OCI-LY1 (cell line): Measurements from ENCODE around the gene GSG1L.

Experiments used
- H2AFZ ChIP-seq: fragments of 200-600 bp; sonication (generic), shearing (Covaris generic); 2 replicates; pipeline ENCODE4 v1.6.0; 2014; ENCODE audit warnings: antibody characterized with exemption, mild to moderate bottlenecking, low read length
- H3F3A ChIP-seq: fragments of 200-600 bp; sonication (generic), shearing (Covaris generic); 2 replicates; pipeline ENCODE4 v1.6.0; 2014; ENCODE audit warnings: mild to moderate bottlenecking, antibody characterized with exemption, low read length, moderate library complexity; ENCODE audit not compliant: insufficient read depth
- H3K27ac ChIP-seq: fragments of 200-600 bp; sonication (generic); 2 replicates; pipeline ENCODE4 v1.5.1; 2014; ENCODE audit warnings: low read length, mixed run types, mild to moderate bottlenecking, low read depth; ENCODE audit not compliant: poor library complexity, severe bottlenecking
- H3K27me3 ChIP-seq: fragments of 200-600 bp; sonication (generic); 2 replicates; pipeline ENCODE4 v1.6.0; 2014; ENCODE audit warnings: antibody characterized with exemption, mild to moderate bottlenecking, low read length, moderate library complexity; ENCODE audit not compliant: insufficient read depth
- H3K36me3 ChIP-seq: fragments of 200-600 bp; sonication (generic); 2 replicates; pipeline ENCODE4 v1.6.1; 2014; ENCODE audit warnings: mild to moderate bottlenecking, antibody characterized with exemption, low read length, moderate library complexity, mixed read lengths; ENCODE audit not compliant: insufficient read depth
- H3K4me1 ChIP-seq: fragments of 200-600 bp; sonication (generic); 2 replicates; pipeline ENCODE4 v1.5.1; 2014; ENCODE audit warnings: mild to moderate bottlenecking, low read length, moderate library complexity; ENCODE audit not compliant: insufficient read depth, severe bottlenecking
- H3K4me2 ChIP-seq: fragments of 200-600 bp; sonication (generic), shearing (Covaris generic); 2 replicates; pipeline ENCODE4 v1.6.1; 2014; ENCODE audit warnings: low read length
- H3K4me3 ChIP-seq: fragments of 200-600 bp; sonication (generic); 2 replicates; pipeline ENCODE4 v1.5.1; 2014; ENCODE audit warnings: low read length, low read depth, mild to moderate bottlenecking, mixed read lengths; ENCODE audit not compliant: poor library complexity, severe bottlenecking
- H3K79me2 ChIP-seq: fragments of 200-600 bp; shearing (Covaris generic); 2 replicates; pipeline ENCODE4 v1.6.1; 2016; ENCODE audit warnings: mixed run types, low read length, mixed read lengths; ENCODE audit not compliant: insufficient read depth
- H3K9ac ChIP-seq: fragments of 200-600 bp; sonication (generic), shearing (Covaris generic); 2 replicates; pipeline ENCODE4 v1.6.1; 2014; ENCODE audit warnings: mild to moderate bottlenecking, low read length, mixed read lengths
- H3K9me2 ChIP-seq: fragments of 200-600 bp; sonication (generic), shearing (Covaris generic); 2 replicates; pipeline ENCODE4 v1.6.1; 2014; ENCODE audit warnings: low read depth, mild to moderate bottlenecking, low read length, mixed read lengths
- H3K9me3 ChIP-seq: fragments of 200-600 bp; shearing (Covaris generic); 2 replicates; pipeline ENCODE4 v1.6.1; 2014; ENCODE audit warnings: low read length, mixed read lengths
- H4K20me1 ChIP-seq: fragments of 200-600 bp; sonication (generic), shearing (Covaris generic); 2 replicates; pipeline ENCODE4 v1.6.0; 2016; ENCODE audit warnings: mild to moderate bottlenecking, low read length; ENCODE audit not compliant: insufficient read depth
- CTCF ChIP-seq: fragments of 200-600 bp; sonication (generic), shearing (Covaris generic); IDR thresholded peaks from 2 replicates; pipeline ENCODE4 v1.5.1; 2017; ENCODE audit warnings: mild to moderate bottlenecking, antibody characterized with exemption, low read length, moderate library complexity, mixed read lengths
- EZH2 ChIP-seq: fragments of 200-600 bp; sonication (generic), shearing (Covaris generic); IDR thresholded peaks from 2 replicates; pipeline ENCODE4 v1.8.0; 2017; ENCODE audit warnings: borderline replicate concordance, mixed run types, mild to moderate bottlenecking, antibody characterized with exemption, low read length, moderate library complexity, mixed read lengths

Gene GSG1L

GRCh38 chr16:28040039-28040438 lies 23.5 kb downstream of the GSG1L start:
- no peaks in the 10 kb centered on the region for H4K20me1 ChIP-seq
- no peaks in the 10 kb centered on the region for H3K36me3 ChIP-seq
- TF ChIP-seq CTCF, result no peak
- TF ChIP-seq EZH2, result no peak
- H3K9me3 ChIP-seq, result no peaks in the 10 kb centered on the region
- H3K27me3 ChIP-seq, result no peaks in the 10 kb centered on the region
- H3K9me2 ChIP-seq, result no peaks in the 10 kb centered on the region
- no peak overlapping the region for H3K9ac ChIP-seq
- no peaks in the 10 kb centered on the region for H3F3A ChIP-seq
- H3K4me3 ChIP-seq, result no peak overlapping the region
- no peak overlapping the region for H3K27ac ChIP-seq
- no peak overlapping the region for H3K4me2 ChIP-seq
- no peaks in the 10 kb centered on the region for H3K79me2 ChIP-seq
- no peaks in the 10 kb centered on the region for H3K4me1 ChIP-seq
- H2AFZ ChIP-seq, result no peak overlapping the region

DNA sequence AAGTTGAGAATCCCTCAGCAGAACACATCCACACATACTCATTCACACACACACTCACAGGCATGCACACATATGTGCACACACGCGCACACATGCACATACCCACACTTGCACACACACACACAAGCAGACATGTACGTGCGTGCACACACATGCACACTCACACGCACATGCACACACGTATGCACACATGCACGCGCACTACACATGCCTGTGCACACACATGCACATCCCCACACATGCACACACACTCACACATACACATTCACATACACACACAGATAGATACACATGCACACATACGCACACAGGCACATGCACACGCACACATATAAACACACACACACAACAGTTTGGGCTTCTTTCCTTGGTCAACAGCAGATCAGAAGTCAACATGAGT lies 24.0 kb downstream of the GSG1L start:
- H4K20me1 ChIP-seq, result no peaks in the 10 kb centered on the region
- H3K79me2 ChIP-seq, result no peaks in the 10 kb centered on the region
- H3F3A ChIP-seq, result no peaks in the 10 kb centered on the region
- H3K9me3 ChIP-seq, result no peaks in the 10 kb centered on the region
- H3K27ac ChIP-seq, result no peak overlapping the region
- no peaks in the 10 kb centered on the region for H3K36me3 ChIP-seq
- no peak overlapping the region for H3K4me3 ChIP-seq
- no peaks in the 10 kb centered on the region for H3K27me3 ChIP-seq
- H3K4me1 ChIP-seq, result no peaks in the 10 kb centered on the region
- TF ChIP-seq CTCF, result no peak
- H3K9ac ChIP-seq, result no peak overlapping the region
- no peak overlapping the region for H3K4me2 ChIP-seq
- H3K9me2 ChIP-seq, result no peaks in the 10 kb centered on the region
- H2AFZ ChIP-seq, result no peak overlapping the region

DNA sequence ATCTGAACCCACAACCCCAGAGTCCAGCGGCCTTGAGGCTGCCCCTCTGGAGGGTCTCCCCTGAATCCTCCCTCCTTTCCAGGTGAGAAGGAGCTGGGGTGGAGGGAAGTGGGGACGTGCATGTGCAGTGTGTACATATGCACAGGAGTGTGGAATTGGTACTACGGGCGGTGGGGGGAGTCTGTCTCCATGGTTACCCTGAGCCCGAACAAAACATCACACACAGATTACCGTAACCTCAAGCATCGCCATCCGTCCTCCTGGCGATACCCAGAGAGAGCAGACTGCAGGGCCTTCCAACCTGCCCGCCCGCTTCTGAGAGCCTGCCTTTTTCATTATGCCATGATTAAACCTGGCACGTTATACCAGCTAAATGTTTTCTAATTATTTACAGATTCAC lies 25.1 kb downstream of the GSG1L start:
- Histone ChIP-seq H3K27me3 (no peaks in the 10 kb centered on the region), H3K4me2 (no peak overlapping the region), H3K36me3 (no peaks in the 10 kb centered on the region), H3K4me1 (no peaks in the 10 kb centered on the region), H3K9me2 (no peaks in the 10 kb centered on the region), H4K20me1 (no peaks in the 10 kb centered on the region), H3F3A (no peaks in the 10 kb centered on the region), H2AFZ (no peak overlapping the region), H3K27ac (no peak overlapping the region), H3K4me3 (no peak overlapping the region), H3K79me2 (no peaks in the 10 kb centered on the region), H3K9me3 (no peaks in the 10 kb centered on the region), H3K9ac (no peak overlapping the region)
- TF ChIP-seq EZH2 (no peak), CTCF (no peak)
